Astrocyte of the cerebellum (primary cell): ENCODE measurements around the gene FAM76B.

Experiments
- DNase-seq: peaks from one replicate; pipeline ENCODE4 v3.0.0-alpha.2; 2011; ENCODE audit warnings: low read depth
- H3K4me3 ChIP-seq: 2 replicates; pipeline ENCODE4 v1.5.1; 2011; ENCODE audit warnings: mild to moderate bottlenecking, low read depth, low read length, moderate library complexity
- in situ Hi-C: cut with HindIII; loops from 2 replicates; pipeline ENCODE4 v1.10.0; 2017; ENCODE audit warnings: low sequenced_read_pairs
- TF ChIP-seq, protein P1 (sequence below): IDR thresholded peaks from 2 replicates; pipeline ENCODE4 v1.5.1; 2012; ENCODE audit warnings: low read length, low read depth, moderate library complexity, mild to moderate bottlenecking; ENCODE audit errors: missing control alignments

Gene FAM76B

DNA sequence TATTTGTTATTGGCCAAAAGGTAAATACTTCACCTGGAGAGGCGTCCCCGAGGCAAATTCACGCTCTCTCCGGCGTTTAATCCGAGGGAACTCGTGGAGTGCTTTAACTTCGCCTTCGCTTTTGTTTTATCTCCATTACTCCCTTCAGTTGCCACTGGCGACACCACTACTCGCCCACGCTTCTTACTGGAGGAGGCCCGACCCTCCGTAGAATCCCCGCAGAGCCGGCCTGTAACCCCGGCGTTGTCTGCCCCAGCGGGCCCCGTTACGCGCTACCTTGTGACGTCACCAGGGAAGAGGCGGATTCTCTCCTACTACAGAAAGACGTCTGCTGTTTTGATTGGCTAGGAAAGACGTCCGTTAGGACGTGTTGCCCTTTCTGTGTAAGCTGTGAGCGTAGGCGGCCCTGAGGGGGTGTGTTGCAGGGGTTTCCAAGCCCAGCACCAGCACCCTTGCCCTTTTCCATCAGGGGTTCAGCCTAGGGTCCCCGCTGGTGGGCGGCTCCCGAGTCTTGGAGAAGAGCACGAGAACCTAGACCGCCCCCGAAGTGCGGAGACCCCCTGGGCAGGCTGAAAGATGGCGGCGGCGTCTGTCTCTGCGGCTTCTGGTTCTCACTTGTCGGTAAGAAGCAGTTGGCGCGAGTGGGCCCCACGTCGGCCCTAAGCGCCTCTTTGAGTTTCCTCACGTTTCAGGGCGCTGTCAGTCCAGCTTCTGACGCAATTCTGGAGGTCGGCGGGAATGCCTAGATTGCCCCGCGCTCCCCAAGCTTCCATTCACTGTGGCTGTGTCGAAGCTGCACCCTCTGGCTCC lies 746 bp upstream of the FAM76B start, which contains the start of gene CEP57:
TSS of gene CEP57 (plus strand) at position 376 of the 810 bp plus-strand sequence. CDS start at position 577, 201 bp downstream.
- TF ChIP-seq, protein P1, sequence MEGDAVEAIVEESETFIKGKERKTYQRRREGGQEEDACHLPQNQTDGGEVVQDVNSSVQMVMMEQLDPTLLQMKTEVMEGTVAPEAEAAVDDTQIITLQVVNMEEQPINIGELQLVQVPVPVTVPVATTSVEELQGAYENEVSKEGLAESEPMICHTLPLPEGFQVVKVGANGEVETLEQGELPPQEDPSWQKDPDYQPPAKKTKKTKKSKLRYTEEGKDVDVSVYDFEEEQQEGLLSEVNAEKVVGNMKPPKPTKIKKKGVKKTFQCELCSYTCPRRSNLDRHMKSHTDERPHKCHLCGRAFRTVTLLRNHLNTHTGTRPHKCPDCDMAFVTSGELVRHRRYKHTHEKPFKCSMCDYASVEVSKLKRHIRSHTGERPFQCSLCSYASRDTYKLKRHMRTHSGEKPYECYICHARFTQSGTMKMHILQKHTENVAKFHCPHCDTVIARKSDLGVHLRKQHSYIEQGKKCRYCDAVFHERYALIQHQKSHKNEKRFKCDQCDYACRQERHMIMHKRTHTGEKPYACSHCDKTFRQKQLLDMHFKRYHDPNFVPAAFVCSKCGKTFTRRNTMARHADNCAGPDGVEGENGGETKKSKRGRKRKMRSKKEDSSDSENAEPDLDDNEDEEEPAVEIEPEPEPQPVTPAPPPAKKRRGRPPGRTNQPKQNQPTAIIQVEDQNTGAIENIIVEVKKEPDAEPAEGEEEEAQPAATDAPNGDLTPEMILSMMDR: no peak
- H3K4me3 ChIP-seq: peak within 1 kb of the TSS; percentile 90
- peak; percentile 98 for DNase-seq
- in situ Hi-C loops: no loop called here

DNA sequence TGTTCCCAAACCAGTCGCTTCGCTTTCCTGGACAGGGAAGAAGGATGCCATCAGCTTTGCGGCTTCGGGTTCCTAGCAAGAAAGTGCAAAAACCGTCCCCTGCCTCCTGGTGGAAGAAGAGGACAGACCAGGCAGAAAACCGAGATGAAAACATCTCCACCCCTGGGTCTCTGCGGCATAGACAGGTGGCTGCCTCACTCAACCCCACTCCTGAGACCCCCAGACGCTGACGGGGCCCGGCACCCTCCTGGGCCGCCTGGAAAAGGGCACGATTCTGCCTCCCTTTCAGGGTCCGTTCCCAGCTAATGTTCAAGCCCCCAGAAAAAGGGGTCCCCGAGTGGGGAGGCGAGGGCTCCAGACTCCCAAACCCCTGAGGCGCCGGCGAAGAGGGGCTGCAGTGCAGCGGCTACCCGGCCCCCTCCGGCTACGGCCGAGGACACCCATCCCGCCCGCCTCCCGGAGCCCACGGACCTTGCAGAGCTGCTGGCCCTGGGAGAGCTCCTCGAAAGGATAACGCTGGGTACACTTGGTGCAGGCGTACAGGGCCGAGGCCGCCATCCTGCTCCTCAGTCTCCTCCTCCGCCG lies 569 bp downstream of the FAM76B start:
- peak; percentile 23 for DNase-seq
- in situ Hi-C loops: no loop called here
- H3K4me3 ChIP-seq: peak overlapping the region; percentile 90
- TF ChIP-seq, protein P1: peak; percentile 57

DNA sequence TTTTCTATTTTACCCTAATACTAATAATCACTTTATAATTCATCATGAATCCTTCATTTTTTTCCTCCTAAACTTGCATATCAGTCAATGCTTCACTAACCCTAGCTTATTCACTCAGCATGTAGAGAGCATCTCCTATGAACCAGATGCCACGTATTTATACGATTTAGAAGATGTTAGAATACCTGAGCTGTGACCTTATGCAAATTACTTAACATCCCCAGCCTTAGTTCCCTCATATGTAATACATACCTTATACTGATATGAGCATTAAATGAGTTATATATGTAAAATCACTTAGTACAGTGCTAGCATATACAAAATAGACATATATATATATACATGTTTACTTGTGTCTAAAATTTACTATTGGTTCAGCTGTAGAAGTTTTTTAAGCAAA lies 9.0 kb downstream of the FAM76B start:
- no peak for DNase-seq
- TF ChIP-seq, protein P1: no peak
- H3K4me3 ChIP-seq: no peak overlapping the region
- in situ Hi-C loops: no loop called here

DNA sequence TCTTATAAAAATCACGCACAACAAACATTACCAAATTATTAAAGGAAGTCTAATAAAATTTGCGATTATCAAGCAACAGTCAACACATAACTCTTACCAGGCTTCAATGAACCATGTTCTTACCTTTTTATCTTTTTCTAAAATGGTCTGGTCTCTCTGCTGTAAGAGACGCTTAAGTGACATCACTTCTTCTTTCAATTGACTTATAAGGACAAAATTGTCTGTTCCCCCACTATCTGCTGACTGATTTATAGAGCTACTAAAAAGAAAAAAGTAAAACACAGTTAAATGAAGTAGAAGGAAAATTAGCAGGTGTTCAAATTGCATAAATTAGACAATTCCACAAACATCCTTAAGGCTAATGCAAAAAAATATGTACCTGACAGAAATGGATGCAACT lies 10.9 kb downstream of the FAM76B start:
- in situ Hi-C loops: no loop called here
- TF ChIP-seq, protein P1: no peak
- DNase-seq: no peak
- no peak overlapping the region for H3K4me3 ChIP-seq

DNA sequence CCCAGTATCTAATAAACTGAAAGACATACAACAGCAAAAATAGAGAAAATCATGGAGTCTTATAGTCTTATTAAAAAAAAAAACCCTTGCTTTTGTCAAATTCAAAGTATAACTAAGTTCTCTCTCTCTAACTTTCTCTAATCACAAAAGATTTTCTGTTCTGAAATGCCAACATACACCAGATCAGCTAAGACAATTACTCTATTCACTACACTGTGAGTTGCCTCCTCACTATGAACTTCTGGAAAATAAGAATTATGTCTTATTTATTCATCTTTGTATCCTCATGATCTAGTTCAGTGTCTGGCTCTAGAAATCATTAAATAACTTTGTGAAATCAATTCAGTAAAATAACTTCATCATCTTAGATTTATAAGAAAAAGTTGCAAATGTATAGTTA lies 12.7 kb downstream of the FAM76B start:
- DNase-seq: no peak
- TF ChIP-seq, protein P1: no peak
- in situ Hi-C loops: no loop called here
- H3K4me3 ChIP-seq: no peak overlapping the region

DNA sequence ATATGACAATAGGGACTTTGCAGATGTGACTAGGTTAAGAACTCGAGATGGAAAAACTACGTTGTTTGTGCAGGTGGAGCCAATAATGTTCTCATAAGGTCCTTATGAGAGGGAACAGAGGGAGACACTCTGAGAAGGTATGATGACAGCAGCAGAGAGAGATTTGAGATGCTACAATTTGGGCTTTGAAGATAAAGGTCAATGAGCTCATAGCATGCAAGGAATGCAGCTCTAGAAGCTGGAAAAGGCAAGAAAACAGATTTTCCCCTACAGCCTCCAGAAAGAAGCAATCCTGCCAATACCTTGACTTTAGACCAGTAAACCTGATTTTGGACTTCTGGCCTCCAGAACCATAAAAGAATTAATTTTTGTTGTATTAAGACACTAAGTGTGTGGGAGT lies 21.1 kb downstream of the FAM76B start:
- TF ChIP-seq, protein P1: no peak
- in situ Hi-C loops: no loop called here
- no peak overlapping the region for H3K4me3 ChIP-seq
- no peak for DNase-seq
